ENCODE measurements around the gene PXDN. TPM values are rescaled to one million over a fixed set of nuclear protein-coding genes. Genes with fewer than 3 reads are reported as not detected.

Gene PXDN
- total and polyA plus RNA-seq, 2 of the 13 experiments (the other 11 are each of a cell fraction or from before 2014, with no cell fraction given), result not detected

- no peak for FAIRE-seq
- H4K20me1 ChIP-seq (ENCODE audit: insufficient read depth, low read length), result no peaks in the 10 kb centered on the region
- intact Hi-C loops (cut with micrococcal nuclease; ENCODE audit: unreplicated experiment) (no loop called here), in situ Hi-C loops (cut with HindIII; ENCODE audit: extremely low pct_ligation_motif_present, low pct_unique_long_range_greater_than_20kb) (no loop called here)
- TF ChIP-seq SPEN (CRISPR knock-in tag; IDR thresholded peaks at IDR 0.05; ENCODE audit: low read depth) (no peak), MAFG (CRISPR knock-in tag; IDR thresholded peaks at IDR 0.05) (no peak), GFI1 (CRISPR knock-in tag; IDR thresholded peaks at IDR 0.05; ENCODE audit: borderline replicate concordance) (no peak), ZUFSP (CRISPR knock-in tag; IDR thresholded peaks at IDR 0.05; ENCODE audit: borderline replicate concordance) (no peak), HOXA7 (CRISPR knock-in tag; IDR thresholded peaks at IDR 0.05) (no peak), ADNP (CRISPR knock-in tag; IDR thresholded peaks at IDR 0.05) (no peak), MLX (CRISPR knock-in tag; IDR thresholded peaks at IDR 0.05) (no peak)
- TF ChIP-seq, protein P1, sequence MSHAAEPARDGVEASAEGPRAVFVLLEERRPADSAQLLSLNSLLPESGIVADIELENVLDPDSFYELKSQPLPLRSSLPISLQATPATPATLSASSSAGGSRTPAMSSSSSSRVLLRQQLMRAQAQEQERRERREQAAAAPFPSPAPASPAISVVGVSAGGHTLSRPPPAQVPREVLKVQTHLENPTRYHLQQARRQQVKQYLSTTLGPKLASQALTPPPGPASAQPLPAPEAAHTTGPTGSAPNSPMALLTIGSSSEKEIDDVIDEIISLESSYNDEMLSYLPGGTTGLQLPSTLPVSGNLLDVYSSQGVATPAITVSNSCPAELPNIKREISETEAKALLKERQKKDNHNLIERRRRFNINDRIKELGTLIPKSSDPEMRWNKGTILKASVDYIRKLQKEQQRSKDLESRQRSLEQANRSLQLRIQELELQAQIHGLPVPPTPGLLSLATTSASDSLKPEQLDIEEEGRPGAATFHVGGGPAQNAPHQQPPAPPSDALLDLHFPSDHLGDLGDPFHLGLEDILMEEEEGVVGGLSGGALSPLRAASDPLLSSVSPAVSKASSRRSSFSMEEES (CRISPR knock-in tag; IDR thresholded peaks at IDR 0.05), result no peak
- no peaks in the 10 kb centered on the region for H3K36me3 ChIP-seq (replicated peaks in 1 of 2; ENCODE audit: control insufficient read depth in 1 of 2, insufficient read depth in 2 of 2, low read length in 2 of 2)
- H3K79me2 ChIP-seq (ENCODE audit: insufficient read depth, low read length), result no peaks in the 10 kb centered on the region
- no TSS peak for BruUV-seq (replicated peaks)
- no peak overlapping the region for H3K27ac ChIP-seq (ENCODE audit: extremely low read length, insufficient read depth, low read length)
- no peaks in the 10 kb centered on the region for H3K4me1 ChIP-seq (ENCODE audit: insufficient read depth, low read length)
- no peak for DNase-seq (ENCODE audit: low spot score)
- H3K27me3 ChIP-seq (ENCODE audit: control insufficient read depth in 1 of 2, insufficient read depth in 2 of 2, low read length in 2 of 2), result peaks cover 26 to 92% of the 10 kb centered on the region in 2 experiments; a peak in 4 of 5 replicates
- POLR2A ChIA-PET, result no interaction called here
- 16% methylated on average over 14 of the region's 14 CpGs for WGBS (ENCODE audit: low lambda C conversion rate)
- no peak for ATAC-seq
- no peak overlapping the region for H3K9ac ChIP-seq (ENCODE audit: insufficient read depth, low read depth, low read length)
- H3K4me3 ChIP-seq (replicated peaks in 1 of 3; ENCODE audit: insufficient read depth in 1 of 3, low read depth in 2 of 3, low read length in 3 of 3), result no peak overlapping the region
- CTCF ChIA-PET (ENCODE audit: low intra/inter-chr PET ratio, low total read pairs), result no interaction called here
- no peak overlapping the region for H2AFZ ChIP-seq (ENCODE audit: low read length)
- no peaks in the 10 kb centered on the region for H3K9me3 ChIP-seq (ENCODE audit: low read length)
- H3K4me2 ChIP-seq (ENCODE audit: low read depth, low read length), result no peak overlapping the region
Measured at GRCh38 chr2:1586251-1586922, 157.9 kb downstream of the PXDN start.
